GM21786 (cell line): Measurements from ENCODE around the gene C16orf54.
"Not testable (repeated sequence)": the region's sequence is repeated elsewhere in the genome, so short reads cannot be mapped to it uniquely, and the experiment has no call there.

Experiments
- ATAC-seq: cut with Tn5 transposase; IDR thresholded peaks from one replicate; pipeline ENCODE4 v1.9.1; 2021; ENCODE audit not compliant: unreplicated experiment

The C16orf54 gene

DNA sequence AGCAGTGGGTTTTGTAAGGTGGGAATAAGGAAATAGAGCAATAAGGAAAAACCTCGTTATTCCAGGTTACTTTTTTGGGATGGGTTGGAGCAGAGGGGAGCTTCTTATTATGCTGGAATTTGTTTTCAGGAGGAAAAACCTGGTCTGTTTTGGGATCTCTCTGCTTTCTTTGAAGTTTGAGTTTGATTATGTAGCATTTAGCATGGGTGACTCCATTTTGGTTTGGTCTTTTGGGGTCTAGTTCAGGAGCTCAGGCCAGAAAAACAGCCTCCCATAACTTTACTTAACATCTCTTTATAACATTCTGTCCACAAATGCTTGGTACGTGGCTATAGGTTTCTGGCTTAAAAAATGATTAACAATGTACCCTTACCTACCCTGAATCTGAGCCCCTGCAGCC is 23.7 kb upstream of the C16orf54 start:
- no peak for ATAC-seq

- no peak for ATAC-seq
Measured at GRCh38 chr16:29767062-29767461, 21.3 kb upstream of the C16orf54 start.

DNA sequence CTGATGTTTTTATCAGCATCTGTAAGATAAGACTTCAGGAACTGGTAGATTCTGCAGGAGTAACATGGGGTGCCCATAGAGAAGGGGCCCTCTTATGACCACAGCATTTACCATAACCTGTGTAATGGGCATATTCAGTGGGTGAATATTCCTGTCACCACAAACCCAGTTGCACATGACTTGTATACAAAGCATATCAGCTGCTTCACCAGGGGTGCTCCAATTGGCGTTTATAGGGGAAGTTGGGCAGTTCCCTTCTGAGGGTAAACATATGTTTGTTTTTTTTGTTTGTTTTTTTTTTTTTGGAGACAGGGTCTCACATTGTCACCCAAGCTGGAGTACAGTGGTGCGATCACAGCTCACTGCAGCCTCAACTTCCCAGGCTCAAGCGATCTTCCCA is 20.8 kb upstream of the C16orf54 start:
- no peak for ATAC-seq

- ATAC-seq, result no peak
Measured at GRCh38 chr16:29765167-29766032, 19.6 kb upstream of the C16orf54 start.

- ATAC-seq, result no peak
Measured at GRCh38 chr16:29763326-29763725, 17.5 kb upstream of the C16orf54 start.

DNA sequence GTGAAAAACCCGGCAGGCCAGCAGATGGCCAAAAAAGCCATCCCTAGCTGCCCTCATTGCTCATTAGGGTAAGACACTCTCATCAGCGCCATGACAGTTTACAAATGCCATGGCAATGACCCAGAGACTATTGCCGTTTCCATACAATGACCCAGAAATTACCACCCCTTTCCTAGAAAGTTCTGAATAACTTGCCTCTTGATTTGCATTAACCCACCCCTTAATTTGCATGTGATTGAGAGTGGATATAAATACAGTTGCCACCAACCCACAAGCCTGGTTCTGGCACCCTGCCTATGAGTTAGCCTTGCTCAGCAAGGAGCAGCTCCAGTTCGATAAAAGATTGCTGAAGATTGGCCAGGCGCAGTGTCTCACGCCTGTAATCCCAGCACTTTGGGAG is 16.1 kb upstream of the C16orf54 start:
- ATAC-seq, result no peak

DNA sequence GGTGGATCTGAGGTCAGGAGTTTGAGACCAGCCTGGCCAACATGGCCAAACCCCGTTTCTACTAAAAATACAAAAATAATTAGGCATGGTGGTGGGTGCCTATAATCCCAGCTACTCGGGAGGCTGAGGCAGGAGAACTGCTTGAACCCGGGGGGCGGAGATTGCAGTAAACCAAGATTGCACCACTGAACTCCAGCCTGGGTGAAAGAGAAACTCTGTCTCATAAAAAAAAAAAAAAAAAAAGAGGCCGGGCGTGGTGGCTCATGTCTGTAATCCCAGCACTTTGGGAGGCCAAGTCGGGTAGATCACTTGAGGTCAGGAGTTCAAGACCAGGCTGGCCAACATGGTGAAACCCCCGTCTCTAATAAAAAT is 15.5 kb upstream of the C16orf54 start:
- not testable (repeated sequence) for ATAC-seq

GRCh38 chr16:29760567-29761279 is 14.9 kb upstream of the C16orf54 start:
- ATAC-seq, result no peak

- ATAC-seq, result no peak
Measured at GRCh38 chr16:29757950-29758466, 12.2 kb upstream of the C16orf54 start.

DNA sequence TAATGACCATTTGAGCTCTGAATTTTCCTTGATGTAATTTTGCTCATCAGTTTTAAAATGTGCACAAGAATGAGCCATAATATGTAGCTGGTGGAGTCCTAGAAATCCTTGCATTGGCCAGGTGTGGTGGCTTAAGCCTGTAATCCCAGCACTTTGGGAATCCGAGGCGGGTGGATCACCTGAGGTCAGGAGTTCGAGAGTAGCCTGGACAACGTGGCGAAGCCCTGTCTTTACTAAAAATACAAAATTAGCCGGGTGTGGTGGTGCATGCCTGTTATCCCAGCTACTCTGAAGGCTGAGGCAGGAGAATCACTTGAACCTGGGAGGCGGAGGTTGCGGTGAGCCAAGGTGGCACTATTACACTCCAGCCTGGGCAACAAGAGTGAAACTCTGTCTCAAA is 11.3 kb upstream of the C16orf54 start:
- not testable (repeated sequence) for ATAC-seq

- no peak for ATAC-seq
Measured at GRCh38 chr16:29756654-29757053, 10.9 kb upstream of the C16orf54 start.

- no peak for ATAC-seq
Measured at GRCh38 chr16:29753516-29753915, 7.7 kb upstream of the C16orf54 start.

DNA sequence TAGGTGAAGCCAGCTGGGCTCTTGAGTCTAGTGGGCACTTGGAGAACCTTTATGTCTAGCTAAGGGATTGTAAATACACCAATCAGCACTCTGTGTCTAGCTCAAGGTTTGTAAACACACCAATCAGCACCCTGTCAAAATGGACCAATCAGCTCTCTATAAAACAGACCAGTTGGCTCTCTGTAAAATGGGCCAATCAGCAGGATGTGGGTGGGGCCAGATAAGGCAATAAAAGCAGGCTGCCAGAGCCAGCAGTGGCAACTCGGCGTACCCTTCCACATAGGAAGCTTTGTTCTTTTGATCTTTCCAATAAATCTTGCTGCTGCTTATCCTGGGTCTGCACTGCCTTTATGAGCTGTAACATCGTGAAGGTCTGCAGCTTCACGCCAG is 3.0 kb upstream of the C16orf54 start:
- not testable (repeated sequence) for ATAC-seq

GRCh38 chr16:29747947-29748759 is 2.4 kb upstream of the C16orf54 start:
- ATAC-seq, result no peak

DNA sequence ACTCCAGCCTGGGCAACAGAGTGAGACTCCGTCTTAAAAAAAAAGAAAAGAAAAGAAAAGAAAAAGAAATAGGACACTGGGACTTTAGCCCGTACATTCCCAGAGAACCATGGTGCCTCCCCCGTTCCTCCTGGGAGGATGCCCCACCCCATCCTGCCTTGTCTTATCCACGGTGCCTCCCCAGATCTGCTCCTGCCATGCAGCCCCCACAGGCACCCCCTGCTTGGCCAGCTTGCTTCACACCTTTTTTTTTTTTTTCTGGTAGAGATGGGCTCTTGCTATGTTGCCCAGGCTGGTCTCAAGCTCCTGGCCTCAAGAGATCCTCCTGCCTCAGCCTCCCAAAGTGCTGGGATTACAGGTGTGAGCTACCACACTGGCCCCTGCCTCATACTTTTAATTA is 728 bp upstream of the C16orf54 start:
- not testable (repeated sequence) for ATAC-seq

GRCh38 chr16:29745121-29745852 is 503 bp downstream of the C16orf54 start:
- ATAC-seq, result peak; percentile 36

DNA sequence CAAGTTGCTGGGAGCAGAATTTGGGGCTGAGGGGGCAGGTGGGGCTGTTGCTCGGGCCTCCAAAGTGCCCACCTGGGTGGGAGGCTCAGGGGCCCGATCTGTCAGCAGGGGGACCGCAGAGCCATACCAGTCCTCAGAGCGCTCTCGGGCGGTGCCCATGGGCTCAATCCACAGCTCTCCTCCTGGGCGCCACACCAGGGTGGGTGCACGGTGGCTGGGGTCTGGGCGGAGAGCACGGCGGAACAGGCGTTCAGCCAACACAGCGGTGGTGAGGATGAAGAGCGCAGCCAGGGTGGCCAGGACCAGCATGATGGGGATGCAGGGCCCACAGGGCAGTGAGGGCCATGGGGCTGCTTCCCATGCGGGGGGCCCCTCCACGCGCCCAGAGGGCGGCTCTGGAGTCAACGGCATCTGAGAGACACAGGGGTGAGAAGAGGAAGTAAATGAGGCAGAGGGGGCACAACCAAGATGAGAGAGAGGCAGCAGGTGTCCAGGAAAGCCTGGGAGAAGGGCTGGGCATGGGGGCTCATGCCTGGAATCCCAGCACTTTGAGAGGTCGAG is 1.2 kb downstream of the C16orf54 start:
- ATAC-seq, result no peak

- no peak for ATAC-seq
Measured at GRCh38 chr16:29743827-29744531, 1.8 kb downstream of the C16orf54 start.

GRCh38 chr16:29743475-29743826 is 2.3 kb downstream of the C16orf54 start:
- ATAC-seq, result no peak
